AG08395 (cell line): ENCODE measurements around the gene TUNAR.

Experiments
- DNase-seq: peaks from one replicate; pipeline ENCODE4 v3.0.0; 2012; ENCODE audit warnings: mixed read lengths, low spot score

TUNAR gene

DNA sequence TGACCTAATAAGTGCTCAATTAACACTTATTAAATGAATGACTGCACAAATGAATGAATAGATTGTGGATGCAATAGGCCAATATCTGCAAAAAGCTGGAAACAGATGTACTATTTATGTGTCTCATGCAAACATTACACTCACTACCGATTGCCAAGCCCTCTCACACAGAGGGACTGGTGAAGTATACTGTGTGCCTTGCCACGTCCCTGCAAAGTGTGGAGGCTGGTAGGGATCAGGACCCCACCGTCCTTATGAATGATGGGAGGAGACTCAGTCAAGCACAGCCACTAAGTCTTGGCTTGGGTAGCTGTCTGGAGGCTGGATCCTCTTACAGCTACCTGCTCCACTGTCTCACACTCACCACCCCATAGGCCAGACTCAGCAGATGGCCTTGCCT is 3.9 kb upstream of the TUNAR start:
- no peak for DNase-seq

DNA sequence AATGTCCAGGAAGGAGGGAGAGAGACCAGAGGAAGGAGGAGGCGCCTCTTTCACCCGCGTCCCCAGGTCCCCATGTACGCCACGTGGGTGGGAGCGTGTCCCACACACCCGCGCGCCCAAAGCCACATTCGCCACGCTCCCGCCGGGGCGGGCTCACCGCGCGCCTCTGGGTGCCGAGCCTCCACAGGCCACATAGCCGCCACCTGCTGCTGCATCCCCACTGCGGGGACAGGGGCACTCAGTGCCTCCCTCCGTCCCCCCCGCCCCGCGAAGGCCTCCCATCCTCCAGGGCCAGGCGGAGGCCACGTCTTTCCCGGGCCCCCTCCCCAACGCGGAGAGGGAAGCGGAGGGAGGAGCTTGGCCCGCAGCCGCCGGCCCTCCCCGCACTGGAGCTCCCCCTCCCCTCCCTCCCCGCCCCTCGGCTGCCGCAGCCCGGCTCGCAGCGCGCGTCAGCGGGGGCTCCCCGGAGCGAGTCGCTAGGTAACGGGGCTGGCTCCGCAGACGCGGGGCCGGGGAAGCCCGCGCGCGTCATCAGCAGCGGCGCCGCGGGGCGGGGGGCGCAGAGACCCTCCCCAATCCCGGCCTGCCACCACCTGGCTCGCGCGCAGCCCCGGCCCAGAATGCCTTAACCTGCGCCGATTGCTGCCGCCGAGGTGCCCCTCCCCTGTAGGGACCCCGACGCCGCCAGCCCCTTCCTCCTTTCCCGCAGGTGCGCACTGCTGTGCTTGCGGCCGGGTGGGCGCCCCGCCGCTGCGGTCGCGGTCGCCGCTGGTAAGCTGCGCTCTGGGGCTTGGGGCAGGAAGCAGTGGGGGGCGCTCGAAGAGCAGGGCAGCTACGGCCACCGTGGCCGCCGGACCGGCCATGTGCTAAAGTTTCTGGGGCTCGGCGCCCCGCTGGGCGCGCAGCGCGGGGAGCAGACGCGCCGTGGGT is 536 bp upstream of the TUNAR start:
- no peak for DNase-seq

GRCh38 chr14:95877633-95878032 is 1.0 kb downstream of the TUNAR start:
- no peak for DNase-seq

DNA sequence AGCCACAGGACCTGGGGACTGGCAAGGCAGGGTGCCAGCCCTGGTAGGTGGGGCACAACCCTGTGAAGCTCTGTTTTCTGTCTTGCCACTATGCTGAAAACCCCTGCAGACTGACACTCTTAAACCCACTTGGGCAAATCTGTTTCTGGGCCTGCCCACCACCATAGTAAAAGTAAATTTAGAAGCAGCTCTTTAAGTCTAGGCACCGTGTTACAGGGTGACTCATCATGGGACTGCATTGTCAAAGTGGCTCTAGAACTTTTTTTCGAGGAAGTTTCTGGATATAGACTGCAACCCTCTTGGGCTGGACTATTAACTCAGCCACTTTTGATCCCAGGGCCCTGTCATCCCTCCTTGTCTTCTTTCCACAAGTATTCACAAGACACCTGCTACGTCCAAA is 7.7 kb downstream of the TUNAR start:
- no peak for DNase-seq

DNA sequence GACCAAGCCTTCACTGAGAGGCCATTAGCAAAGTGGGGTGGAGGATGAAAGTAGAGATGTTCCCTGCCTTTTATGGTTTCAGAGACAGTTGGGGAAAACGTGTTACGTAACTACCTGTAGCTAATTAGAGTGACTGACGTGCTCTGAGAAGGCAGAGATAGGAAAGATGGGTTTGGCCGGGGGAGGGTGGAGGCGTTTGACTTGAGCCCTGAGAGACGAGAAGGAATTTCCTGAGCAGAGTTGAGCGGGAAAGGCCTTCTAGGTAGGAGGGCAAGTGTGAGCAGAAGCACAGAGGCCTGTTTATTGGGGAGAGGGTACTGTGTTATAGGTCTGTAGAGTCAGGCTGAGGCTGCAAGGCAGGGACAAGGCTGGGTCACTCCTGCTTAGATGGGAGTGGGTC is 8.6 kb downstream of the TUNAR start:
- DNase-seq = no peak

DNA sequence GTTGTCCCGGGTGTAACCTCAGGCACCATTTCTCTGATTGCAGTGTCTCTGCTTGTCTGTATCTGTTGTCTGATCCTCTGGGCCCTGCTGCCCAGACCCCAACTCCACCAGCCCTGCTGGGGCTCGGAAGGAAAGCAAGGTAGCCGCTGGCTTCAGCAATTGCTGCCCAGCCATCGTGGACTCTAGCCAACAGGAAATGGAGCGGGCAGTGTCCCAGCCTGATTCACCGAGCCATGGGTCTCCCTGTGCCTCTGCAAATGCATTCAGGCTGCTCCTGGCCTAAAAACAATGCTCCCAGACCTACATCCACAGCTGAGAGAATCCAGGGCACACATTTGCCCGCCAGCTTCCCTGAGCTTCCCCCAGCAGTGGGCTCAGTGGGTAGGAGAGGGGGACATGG is 9.2 kb downstream of the TUNAR start:
- DNase-seq = no peak

DNA sequence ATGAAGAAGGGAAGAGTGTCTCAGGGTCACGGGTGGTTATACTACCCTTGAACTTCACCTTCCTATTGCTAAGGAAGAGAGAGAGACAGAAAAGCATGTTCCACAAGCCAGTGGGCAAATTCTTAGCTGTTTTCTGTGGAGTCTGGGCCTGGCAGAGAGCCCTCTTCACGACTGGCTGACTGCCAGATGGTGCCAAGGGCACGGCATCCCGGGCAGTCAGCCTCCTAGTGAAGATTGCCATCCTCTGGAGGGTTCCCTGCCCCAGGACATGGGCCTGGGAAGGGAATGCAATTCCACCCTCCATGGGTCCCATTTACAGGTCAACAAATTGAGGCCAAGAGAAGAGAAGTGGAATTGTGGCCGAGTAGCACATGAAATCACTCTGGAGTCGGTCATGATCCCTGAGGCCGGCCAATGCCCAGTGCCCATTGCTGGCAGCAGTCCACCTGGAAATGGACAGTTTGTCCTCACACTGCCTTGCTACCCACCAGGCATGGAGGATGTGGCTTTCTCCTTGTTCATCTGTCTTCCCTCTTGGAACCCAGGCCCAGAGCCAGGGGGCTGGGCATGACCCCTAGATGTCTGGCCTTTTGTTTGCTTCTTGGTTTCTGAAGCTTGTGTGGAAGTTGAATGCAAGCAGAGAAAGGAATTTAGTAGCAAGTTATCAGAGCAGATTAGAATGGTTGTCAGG is 9.9 kb downstream of the TUNAR start:
- DNase-seq = no peak

DNA sequence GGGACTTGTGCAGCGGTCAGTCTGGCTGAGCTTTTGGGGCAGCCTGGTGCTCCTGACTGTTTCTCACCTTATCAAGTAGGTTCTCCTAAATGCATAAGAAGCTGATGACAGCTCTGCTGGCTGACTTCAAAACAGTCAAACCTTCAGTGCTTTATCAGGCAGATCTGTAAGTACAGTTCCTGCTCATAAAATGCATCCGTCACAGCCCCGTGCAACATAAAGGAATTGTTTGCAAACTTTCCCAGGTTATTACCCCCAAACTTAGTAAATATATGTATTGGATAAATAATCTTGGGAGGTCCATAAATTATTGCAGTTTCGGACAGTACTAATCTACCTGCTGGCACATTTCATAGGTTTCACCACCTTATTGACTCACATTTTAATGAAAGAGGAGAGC is 10.7 kb downstream of the TUNAR start:
- no peak for DNase-seq

- no peak for DNase-seq
Observed at GRCh38 chr14:95889236-95889979, 12.8 kb downstream of the TUNAR start.

DNA sequence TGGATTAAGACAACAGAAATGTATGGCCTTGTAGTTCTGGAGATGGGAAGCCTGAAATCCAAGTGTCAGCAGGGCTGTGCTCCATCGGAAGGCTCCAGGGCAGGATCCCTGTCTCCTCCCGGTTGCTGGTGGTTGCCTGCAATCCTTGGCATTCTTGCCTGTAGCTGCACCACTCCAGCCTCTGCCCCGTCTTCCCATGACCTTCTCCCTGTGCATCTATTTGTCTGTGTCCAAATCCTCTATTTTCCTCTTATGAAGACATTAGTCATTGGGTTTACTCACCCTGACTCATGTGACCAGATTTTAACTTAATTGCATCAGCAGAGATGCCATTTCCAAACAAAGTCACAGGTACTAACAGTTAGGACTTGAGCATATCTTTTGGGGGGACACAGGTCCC is 15.1 kb downstream of the TUNAR start:
- peak; percentile 71 for DNase-seq

DNA sequence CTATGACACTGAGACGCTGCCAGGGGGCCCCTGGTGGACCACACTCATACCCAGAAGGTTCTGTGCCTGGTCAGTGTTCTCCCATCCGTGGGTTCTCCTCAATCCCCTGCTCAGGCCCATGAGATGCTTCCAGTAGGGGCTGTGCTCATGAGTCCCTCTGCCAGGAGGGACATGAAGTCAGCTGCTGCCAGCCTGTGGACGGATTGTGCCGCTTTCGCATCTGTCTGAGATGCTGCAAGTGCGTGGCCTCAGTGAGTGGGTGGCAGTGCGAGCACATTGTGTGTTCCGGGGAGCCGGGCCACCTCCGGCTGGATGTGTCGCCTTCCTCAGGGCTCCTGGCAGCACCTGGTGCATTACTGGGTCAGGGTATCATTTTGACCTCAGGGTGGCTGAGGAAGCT is 15.5 kb downstream of the TUNAR start:
- DNase-seq = no peak

GRCh38 chr14:95895720-95896119 is 19.1 kb downstream of the TUNAR start:
- DNase-seq = no peak

DNA sequence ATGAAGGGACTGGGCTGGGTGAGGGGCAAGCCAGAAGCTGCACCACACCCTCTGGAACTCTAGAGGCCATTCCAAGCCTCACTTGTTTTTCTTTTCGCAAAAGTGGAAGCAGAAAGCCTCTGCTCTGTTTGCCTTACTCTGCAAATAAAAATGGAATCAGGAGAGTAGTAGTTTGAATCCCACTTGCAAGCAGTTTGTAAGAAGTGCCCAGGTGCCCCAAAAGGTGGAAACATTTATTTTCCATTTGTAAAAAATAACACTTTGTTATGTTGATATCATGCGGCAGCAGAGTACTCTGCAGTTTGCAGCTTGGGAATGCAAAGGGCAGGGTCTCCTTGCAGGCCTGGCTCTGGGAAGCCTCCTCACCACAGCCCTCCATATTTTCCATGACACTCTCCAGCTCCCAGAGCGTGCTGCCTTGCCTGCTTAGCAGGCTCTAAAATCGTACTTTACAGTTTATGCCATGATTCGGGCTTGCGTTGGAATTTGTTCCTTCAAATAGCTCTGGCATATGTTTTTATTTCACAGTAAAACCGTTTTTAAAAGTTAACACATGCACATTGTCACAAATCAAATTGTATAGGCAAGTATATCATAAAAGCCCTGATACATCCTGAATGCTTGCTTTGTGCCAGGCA is 20.0 kb downstream of the TUNAR start:
- DNase-seq = no peak

GRCh38 chr14:95897280-95897679 is 20.6 kb downstream of the TUNAR start:
- no peak for DNase-seq

DNA sequence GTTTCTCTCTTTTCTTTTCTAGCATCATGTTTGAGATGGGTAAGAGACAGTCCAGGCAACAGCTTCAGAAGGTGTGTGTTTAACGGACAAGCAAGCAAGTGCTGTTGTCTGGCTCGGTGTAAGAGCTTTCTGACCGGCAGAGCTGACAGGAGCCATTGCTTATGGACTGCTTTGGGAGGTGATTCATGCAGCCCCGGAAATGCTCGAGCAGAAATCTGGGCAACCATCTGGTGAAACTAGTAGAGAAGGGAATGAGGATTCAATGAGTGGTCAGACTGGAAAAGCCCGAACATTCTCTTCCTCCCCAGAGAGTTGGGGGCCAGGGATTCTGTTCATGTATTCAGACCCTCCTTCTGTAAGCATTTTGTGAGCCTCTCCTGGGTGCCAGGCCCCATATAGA is 24.4 kb downstream of the TUNAR start:
- peak; percentile 68 for DNase-seq

GRCh38 chr14:95902273-95902826 is 25.7 kb downstream of the TUNAR start:
- no peak for DNase-seq

- no peak for DNase-seq
Observed at GRCh38 chr14:95903165-95903564, 26.5 kb downstream of the TUNAR start.

- DNase-seq = no peak
Observed at GRCh38 chr14:95903616-95904107, 27.0 kb downstream of the TUNAR start.

GRCh38 chr14:95906591-95906990 is 30.0 kb downstream of the TUNAR start:
- DNase-seq = no peak

GRCh38 chr14:95910628-95911027 is 34.0 kb downstream of the TUNAR start:
- no peak for DNase-seq

- no peak for DNase-seq
Observed at GRCh38 chr14:95911456-95911855, 34.8 kb downstream of the TUNAR start.

DNA sequence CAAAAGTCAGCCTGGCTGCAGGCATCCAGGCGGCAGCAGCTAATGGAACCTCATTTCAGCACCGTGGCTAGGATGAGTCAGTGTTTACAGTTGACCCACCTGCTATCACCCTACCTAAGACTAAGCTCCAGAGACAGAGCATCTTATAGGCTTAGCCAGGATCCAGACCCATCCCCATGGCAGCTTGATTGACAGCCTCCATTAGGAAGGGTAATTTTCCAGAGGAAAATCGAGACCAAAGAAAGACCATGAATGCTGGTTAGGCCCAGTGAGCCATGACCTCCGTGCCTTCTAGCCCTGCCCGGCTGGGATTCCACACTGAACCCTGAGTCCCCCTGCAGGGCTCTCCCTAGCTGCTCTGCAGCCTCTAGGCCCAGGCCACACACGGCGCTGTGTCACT is 38.7 kb downstream of the TUNAR start:
- no peak for DNase-seq
